ENCODE measurements around the gene IFRD2.
A peak's percentile ranks its signal among the peaks of the same experiment; 100 is the strongest.
"Not testable (repeated sequence)": the region's sequence is repeated elsewhere in the genome, so short reads cannot be mapped to it uniquely, and the experiment has no call there.

IFRD2 gene

DNA sequence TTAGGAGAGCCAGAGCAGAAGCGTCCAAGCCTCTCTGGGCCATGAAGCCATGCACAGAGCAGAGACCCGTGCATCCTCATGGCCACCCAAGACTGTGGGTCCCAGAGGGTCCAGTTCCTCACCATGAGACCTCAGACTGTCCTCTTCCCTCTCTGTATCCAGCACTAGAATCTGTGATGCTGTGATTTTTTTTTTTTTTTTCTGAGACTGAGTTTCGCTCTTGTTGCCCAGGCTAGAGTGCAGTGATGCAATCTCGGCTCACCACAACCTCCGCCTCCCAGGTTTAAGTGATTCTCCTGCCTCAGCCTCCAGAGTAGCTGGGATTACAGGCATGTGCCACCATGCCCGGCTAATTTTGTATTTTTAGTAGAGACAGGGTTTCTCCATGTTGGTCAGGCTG lies 47.4 kb downstream of the IFRD2 start:
- DNase-seq = not testable (repeated sequence)

DNA sequence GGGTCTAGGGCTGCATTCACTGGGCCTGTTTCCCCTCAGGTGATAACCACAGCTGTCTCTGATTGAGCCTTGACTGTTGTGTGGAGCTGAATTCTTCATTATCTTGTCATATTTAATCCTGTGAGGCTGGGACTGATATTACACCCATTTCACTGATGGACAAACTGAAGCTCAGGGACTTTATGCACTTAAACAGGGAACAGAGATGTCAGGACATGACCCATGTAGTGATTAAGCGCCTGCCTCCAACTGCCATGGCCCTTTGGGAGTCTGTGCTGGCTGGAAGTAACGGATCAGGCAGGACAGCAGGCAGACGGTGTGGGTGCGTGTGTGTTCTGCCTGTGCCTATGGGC lies 48.7 kb downstream of the IFRD2 start:
- DNase-seq = no peak

DNA sequence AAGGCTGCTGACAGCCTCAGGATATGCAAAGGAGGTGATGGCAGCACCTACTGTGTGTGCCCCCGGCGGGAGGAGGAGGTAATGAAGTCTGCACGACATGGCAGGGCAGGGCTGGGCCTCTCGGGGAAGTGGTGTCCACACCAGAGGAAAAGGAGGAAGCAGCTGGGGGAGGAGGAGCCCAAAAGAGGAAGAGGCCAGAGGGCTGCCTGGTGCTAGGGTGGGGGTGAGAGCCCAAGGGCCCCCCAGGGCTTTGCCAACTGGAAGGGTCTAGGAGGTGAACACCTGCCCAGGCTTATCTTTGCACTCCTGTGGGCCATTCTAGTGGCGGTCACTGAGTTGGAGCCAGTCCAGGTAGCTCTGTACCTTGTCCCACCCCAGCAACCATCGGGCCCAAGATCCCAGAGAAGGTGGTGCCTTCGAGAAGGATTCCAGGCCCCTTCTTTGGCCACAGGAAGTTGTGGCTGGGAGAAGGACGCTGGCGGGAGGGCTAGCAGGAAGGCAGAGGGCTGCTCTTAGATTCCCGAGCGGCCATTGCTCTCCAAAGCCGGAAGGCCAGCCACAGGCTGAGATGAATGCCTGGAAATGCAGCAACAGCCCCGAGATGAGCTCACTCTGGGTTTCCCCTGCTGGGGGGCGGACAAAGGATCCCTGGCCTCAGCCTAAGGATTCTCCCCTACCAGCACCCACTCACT lies 49.2 kb downstream of the IFRD2 start:
- DNase-seq = no peak

DNA sequence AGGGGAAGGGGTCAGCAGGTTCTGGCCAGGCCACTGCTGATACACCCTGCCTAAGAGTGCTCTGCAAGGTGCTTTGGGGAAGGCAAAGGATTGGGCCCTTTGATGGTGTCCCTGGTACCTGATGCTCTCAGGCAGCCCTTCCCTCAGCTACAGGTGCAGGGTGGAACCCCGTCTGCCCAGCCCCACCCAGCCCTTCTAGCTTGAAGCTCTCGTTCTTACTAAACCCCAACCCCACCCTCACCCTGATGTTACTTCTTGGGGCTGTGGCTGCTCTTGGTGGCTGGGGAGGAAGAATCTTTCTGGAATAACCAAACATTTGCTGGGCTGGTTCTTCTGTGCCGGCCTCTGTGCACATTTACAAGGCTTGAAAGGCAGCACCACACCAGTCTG lies 49.9 kb downstream of the IFRD2 start:
- DNase-seq = no peak

DNA sequence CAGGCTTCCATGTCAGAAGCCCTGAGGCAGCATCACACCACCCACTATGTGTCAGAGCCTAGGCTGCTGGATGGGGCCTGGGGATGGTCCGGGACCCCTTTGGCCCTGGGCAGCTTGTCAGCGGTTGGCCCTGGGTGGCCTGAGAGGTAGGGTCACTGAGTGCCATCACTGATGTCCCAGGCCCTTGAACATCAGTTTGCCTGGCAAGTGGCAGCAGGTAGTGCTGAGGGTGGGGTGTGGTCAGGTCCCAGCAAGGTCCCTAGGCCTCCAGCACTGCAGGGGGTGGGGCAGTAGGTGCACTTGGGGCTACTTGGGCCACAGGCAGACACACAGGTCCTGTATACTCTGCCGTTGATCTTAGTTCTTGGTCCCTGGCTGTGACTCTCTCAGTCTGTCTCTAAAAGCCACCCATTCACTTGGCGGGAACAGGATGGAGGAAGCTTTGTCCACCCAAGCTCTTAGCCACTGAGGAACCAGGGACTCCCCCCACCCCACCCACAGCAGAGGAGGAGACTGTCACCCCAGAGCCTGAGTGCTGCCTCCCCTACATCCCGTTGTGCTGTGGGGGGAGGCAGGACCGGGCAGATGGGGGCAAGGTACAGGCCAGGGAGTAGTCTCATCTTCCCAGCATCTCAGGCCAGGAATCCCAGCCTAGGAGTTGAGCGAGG lies 50.4 kb downstream of the IFRD2 start:
- DNase-seq = no peak

DNA sequence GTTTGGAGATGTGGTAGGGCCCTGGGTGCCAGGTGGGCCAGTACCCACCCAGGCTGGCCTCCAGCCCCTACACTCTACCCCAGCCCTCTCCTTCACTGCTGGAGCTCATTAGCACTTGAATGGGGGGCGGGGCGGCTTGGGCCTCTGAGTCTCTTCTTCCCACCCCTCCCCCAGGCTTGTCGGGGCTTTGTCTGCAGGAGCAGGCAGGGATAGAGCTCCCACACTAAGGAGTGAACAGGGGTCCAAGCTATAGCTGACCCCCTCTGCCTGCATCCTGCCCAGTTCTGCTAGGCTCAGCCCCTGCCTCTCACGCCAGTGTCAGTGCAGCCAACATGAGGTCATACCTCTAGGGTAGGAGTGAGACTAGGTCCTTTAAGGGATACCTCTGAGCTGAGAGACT lies 51.1 kb downstream of the IFRD2 start:
- peak; percentile 95 for DNase-seq

DNA sequence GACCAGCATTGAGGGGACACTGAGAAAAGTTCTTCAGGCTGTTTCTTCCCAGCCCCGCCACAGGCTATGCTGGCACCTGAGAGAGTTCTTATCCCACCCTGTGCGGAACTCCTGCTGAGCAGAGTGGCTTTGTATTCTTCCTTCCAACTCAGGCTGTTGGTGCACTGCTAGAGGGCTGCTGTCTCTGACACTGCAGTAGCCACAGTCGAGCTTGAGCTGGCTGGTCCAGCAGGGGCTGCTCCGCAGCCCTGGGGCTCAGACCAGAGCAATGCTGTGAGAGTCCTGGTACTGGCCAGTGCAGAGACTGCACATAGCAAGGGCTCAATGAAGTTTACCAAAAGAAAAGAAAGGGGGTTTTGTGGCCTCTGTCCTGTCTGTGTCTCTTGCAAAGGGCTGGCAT lies 52.6 kb downstream of the IFRD2 start:
- DNase-seq = no peak

DNA sequence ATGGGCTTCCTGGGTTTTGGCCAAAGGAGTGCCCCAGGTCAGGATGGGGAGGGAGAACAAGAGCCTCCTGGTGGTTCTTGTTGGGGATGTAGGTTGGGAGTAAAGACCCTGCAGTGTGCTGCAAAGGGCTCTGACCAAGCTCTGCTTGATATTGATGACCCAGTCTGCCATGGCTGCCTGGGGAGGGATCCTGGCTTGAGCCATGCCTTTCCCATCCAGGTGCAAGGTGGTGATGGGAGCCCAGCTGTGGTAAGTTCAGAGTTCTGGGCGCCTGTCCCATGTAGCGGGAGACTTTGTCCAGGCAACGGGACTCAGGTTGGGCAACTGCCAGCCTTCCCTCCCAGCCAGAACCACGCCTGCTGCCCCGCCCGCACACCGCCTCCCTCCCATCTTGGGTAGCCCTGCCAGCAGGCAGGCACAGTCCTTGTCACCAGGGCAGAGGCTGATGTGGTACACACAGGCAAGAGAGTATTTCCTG lies 53.6 kb downstream of the IFRD2 start:
- DNase-seq = no peak

DNA sequence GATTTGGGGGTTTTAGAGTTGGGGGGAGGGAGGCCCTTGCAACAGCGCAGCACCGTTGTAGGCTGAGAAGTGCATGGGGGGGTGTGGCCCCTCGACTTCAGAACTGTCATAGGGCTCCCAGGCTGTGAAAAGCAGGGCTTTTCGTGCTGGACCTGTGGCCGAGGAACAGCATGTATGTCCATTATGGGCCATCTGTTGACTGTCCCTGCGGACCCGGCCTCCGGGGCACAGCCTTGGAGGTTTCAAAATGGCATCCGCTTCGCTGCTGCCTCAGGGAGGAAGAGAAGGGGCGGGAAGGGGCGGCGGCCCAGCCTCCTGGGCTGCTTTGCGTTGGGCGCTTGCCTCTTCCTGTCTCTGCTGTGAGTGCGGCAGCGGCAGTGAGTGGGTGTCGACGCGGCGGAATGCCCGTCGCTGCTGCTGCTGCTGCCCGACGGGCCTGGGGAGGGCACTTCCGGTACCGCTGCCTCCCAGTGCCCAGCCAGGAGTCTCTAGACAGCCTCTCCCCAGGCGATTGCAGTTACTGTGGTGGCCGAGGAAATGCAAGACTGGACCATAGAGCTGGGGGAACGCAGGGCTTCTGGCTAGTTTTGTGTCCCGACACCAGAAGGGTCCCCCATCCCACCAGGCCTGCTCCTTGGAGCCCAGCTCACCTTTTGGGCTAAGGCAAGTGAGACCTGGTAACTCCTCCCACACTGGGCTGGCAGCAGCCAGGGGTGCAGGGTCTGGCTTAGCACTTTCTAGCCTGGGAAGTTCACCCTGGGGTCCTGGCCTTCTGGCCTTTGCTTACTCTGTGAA lies 54.3 kb downstream of the IFRD2 start:
- DNase-seq = peak; percentile 81
